ENCODE data around the gene COL4A4.

GRCh38 chr2:227097495-227098161 lies 66.4 kb downstream of the COL4A4 start:
- TF ChIP-seq SUZ12 (IDR thresholded peaks at IDR 0.05; ENCODE audit: extremely low read depth, insufficient read depth, insufficient read length) = no peak
- TF ChIP-seq YY1 (IDR thresholded peaks at IDR 0.05; ENCODE audit: insufficient read depth, insufficient read length) = no peak
- TF ChIP-seq ZNF274 (IDR thresholded peaks at IDR 0.05; ENCODE audit: low read depth, low read length) = no peak

Measured in NT2/D1 (cell line).